GM18951 (cell line): ENCODE results near the gene F10.
"Not testable (repeated sequence)": the region's sequence is repeated elsewhere in the genome, so short reads cannot be mapped to it uniquely, and the experiment has no call there.

Source experiments
- POLR2A ChIP-seq: IDR thresholded peaks from 4 replicates; pipeline ENCODE4 v1.6.1; 2011; ENCODE audit warnings: mild to moderate bottlenecking; ENCODE audit not compliant: insufficient read length, insufficient read depth; ENCODE audit errors: extremely low read depth
- in situ Hi-C: fragments of 300-500 bp; cut with MboI; formaldehyde crosslinking; loops from one replicate; pipeline ENCODE4 v1.12.0; 2022; ENCODE audit warnings: low sequenced_read_pairs, mixed read lengths, inconsistent platforms; ENCODE audit not compliant: unreplicated experiment

The F10 gene

GRCh38 chr13:113122550-113123225, at the start of gene F10:
Gene F10, plus strand, starts transcription at chr13:113122799. Its CDS starts 57 bp downstream, at chr13:113122856.
- TF ChIP-seq POLR2A: no peak
- in situ Hi-C loops: no loop called here

- in situ Hi-C loops: no loop called here
- no peak for TF ChIP-seq POLR2A
Measured at GRCh38 chr13:113073942-113074341, 48.7 kb upstream of the F10 start.

DNA sequence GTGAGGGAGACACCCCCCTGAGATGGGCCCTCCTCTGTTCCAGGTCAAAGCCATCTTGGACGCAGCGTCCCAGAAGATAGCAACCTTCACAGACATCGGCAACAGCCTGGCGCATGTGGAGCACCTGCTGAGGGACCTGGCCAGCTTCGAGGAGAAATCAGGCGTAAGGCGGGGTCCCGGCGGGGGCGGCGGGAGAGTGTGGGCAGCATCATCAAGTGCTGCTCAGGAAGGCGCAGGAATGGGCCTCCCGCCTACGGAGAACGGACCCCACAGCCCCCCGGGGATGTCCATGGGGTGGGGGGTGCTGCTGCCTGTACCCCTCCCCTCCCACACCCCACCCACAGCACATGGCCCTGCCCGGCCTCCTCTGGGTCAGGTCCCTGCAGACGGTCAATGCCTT, 48.2 kb upstream of the F10 start:
- in situ Hi-C loops: no loop called here
- TF ChIP-seq POLR2A: no peak

GRCh38 chr13:113074876-113075275, 47.7 kb upstream of the F10 start:
- in situ Hi-C loops: no loop called here
- TF ChIP-seq POLR2A: no peak

- in situ Hi-C loops: no loop called here
- TF ChIP-seq POLR2A: no peak
Measured at GRCh38 chr13:113075711-113076110, 46.9 kb upstream of the F10 start.

DNA sequence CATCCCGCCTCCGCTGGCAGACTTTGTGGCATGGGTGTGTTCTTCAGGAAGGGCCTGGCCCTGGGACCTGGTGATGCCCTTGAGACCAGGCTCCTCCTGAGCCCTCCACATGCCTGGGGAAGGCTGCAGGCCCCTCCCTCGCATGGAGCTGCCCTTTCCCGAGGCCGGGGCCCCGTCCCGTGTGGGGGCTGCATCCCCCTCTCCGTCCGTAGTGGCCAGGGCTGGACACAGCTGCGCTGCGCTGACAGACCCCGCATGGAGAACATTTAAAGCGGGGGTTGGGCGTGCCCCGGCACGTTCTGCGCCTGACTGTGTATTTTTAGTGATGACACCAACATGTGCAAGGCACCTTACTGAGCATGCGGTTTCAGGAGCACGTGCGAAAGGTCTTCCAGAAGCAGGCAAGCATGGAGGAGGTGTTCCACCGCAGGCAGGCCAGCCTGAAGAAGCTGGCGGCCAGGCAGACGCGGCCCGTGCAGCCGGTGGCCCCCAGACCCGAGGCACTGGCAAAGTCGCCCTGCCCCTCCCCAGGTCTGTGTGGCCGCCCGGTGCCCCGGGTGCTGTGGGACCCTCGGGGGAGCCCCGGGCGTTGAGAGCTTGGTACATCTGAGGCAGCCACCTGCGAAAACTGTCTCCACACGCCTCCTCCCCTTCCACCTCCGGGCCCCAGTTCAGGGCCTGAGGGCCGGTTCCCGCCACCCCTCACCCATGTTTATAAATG, 45.8 kb upstream of the F10 start:
- in situ Hi-C loops: no loop called here
- TF ChIP-seq POLR2A: no peak

DNA sequence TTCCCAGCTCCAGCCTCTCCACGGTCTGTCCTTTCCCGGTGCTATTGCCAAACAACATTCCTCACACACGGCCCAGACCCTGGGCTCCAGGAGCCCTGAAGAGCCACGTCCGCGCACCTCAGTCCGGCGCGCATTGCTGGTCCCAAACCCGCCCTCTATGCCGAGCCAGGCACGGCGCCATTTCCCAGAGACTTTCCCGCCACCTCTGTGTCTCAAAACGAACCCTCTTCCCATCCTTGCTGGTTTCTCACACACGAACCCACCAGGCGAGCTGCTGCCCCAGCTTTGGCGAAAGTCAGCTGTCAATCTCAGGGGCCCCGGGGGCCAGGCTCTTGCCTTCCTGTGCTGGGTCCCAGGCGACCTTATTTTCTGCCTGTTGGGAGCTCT, 45.0 kb upstream of the F10 start:
- TF ChIP-seq POLR2A: no peak

GRCh38 chr13:113077953-113078901, 44.4 kb upstream of the F10 start:
- no peak for TF ChIP-seq POLR2A

More for the DNA sequence above, 45.0 kb upstream of the F10 start:
- in situ Hi-C loops: no loop called here

DNA sequence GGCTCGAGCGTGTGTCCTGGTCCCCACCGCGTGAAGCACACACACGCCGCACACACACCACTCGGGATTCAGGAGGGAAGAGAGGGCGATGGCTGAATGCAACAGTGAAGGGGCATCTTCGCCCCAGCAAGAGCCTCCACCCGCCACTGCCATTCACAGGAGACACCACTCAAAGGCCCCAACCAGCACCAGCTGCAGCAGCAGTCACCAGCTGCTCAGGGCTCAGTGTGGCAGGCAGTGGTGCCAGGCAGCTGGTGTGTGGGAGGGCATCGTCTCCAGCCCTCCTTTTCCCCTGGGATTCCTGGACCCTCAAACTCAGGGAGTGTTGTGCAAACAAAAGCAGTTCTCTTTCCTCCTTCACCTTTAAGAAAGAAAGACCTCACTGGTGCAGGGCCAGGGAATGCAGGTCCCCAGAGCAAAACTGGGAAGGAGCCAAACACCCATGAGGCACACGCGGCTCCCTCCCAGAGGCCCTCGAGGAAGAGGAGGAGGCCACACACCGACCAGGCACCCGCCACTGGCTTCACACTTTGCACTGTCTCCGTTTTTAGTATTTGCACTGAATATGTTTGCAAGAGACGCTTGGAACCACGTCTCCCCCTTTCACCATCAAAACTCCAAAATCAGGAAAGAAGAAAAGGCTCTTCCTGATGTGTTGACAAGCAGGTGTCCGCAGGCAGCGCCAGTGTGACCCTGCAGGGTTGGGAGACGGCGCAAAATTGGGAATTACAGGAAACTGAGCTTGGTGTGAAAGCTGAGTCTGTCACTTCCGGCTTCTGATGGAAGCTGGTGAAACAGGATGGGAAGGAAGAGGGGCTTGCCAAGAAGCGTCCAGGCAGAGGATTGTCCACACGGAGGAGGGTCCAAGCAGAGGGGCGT, 43.5 kb upstream of the F10 start:
- no peak for TF ChIP-seq POLR2A
- in situ Hi-C loops: no loop called here

More at GRCh38 chr13:113077953-113078901, 44.4 kb upstream of the F10 start:
- in situ Hi-C loops: no loop called here

- in situ Hi-C loops: not testable (repeated sequence)
Measured at GRCh38 chr13:113079781-113080080, 42.9 kb upstream of the F10 start.

GRCh38 chr13:113080361-113080831, 42.2 kb upstream of the F10 start:
- in situ Hi-C loops: no loop called here
- no peak for TF ChIP-seq POLR2A

DNA sequence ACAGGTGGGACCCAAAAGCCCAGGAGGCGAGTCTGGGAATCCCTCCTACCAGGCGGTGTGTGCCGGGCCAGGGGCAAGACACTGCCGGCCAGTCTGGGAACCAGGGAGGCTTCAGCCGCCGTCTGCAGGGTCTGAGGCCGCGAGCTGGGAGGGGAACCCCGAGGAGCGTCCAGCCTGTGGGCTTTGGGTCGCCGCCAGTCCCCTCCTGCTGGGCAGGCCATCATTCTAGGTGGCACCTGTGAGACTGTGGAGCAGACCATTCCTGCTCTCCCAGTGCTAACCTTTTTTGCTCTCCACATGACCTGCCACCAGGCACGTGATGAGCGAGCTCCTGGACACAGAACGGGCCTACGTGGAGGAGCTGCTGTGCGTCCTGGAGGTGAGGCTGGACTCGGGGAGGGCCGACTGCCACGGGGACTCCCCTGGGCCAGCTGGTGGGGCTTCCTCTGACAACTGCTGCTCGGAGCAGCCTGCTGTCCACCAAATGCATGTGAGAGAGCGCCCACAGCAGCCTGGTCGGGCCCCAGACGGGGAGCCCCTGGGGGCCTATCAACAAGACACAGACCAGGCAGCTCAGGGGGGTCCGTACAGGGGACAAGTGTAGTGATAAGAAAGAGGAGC, 41.6 kb upstream of the F10 start:
- TF ChIP-seq POLR2A: no peak
- in situ Hi-C loops: no loop called here
